ENCODE results near the gene CYP4F2. TPM values are rescaled to one million over a fixed set of nuclear protein-coding genes. Genes with fewer than 3 reads are reported as not detected.
"Not testable (repeated sequence)": the region's sequence is repeated elsewhere in the genome, so short reads cannot be mapped to it uniquely, and the experiment has no call there.

The CYP4F2 gene
- total and polyA plus RNA-seq, 9 of the 15 experiments (the other 6 are each of a cell fraction or from before 2014, with no cell fraction given) = 0.10 to 0.56 (median 0.32) TPM; not detected in 2

DNA sequence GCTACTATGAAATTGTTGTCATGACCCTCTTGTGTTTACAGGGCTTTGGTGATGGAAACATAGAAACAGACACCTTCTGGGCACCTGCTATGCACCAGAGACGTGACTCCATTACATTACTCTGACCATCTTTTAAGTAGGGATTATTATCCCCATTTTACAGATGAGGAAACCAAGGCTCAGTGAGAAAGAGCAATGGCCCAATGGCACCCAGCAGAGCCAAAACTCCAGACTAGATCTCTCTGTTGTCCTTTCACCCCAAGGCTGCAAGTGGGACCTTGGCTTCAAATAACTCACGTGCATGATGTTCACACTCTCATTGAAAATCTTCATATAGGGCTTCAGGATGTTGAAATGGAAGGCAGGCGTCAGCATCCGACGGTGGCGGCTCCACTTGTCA, 5.9 kb downstream of the CYP4F2 start:
- POLR2A ChIA-PET = no interaction called here
- peak; percentile 53 for TF ChIP-seq RBM25 (IDR thresholded peaks at IDR 0.05; ENCODE audit: low read depth, low read length, severe bottlenecking)
- no peak for TF ChIP-seq TOE1 (IDR thresholded peaks at IDR 0.05; ENCODE audit: borderline replicate concordance)
- no peak for TF ChIP-seq TOE1 (CRISPR knock-in tag; IDR thresholded peaks at IDR 0.05; ENCODE audit: borderline replicate concordance, low read depth)
- TF ChIP-seq MBD2 (IDR thresholded peaks at IDR 0.05; ENCODE audit: borderline replicate concordance, low read depth) = no peak

DNA sequence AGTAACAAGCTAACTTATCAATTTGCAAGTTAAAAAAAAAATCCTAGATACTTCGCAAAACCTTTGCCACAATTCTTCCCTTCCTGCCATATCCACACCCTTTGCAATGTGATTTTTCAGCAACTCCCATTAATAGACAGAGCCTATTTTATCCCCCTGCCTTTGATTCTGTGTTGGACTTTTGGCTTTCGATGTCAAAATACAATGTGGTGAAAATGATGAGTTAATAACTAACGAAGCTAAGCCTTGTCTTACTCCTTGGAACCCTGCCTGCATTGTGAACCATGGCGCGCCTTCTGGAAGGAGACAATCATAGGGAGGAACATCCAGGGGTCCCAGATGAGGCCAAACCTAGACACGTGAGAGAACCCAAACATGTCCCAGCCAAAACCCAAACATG, 6.4 kb downstream of the CYP4F2 start:
- Histone ChIP-seq H3K27ac (ENCODE audit: extremely low read depth, low read depth, low read length) (no peak overlapping the region), H3K4me2 (ENCODE audit: insufficient read depth, low read length) (no peak overlapping the region), H3K27me3 (ENCODE audit: control insufficient read depth in 2 of 2, insufficient read depth in 2 of 2, low read length in 2 of 2) (peaks cover 0 to 14% of the 10 kb centered on the region in 2 experiments; a peak in 2 of 5 replicates), H2AFZ (ENCODE audit: low read depth, low read length) (no peak overlapping the region), H4K20me1 (replicated peaks; ENCODE audit: control insufficient read depth, insufficient read depth, low read length) (no peaks in the 10 kb centered on the region), H3K4me3 (no peak overlapping the region), H3K9me1 (ENCODE audit: control insufficient read depth, insufficient read depth, low read length) (no peaks in the 10 kb centered on the region), H3K9ac (ENCODE audit: insufficient read depth in 1 of 2, low read depth in 2 of 2, low read length in 2 of 2) (no peak overlapping the region), H3K4me1 (replicated peaks in 1 of 2; ENCODE audit: control insufficient read depth in 2 of 2, insufficient read depth in 2 of 2, low read length in 2 of 2) (no peaks in the 10 kb centered on the region), H3K9me3 (replicated peaks; ENCODE audit: control insufficient read depth, insufficient read depth, low read depth, low read length) (no peaks in the 10 kb centered on the region), H3K79me2 (ENCODE audit: control insufficient read depth, insufficient read depth, low read length) (no peaks in the 10 kb centered on the region), H3K36me3 (ENCODE audit: control insufficient read depth, insufficient read depth, low read length) (no peaks in the 10 kb centered on the region)
- FAIRE-seq (no peak), ATAC-seq (no peak), DNase-seq (ENCODE audit: extremely low read depth in 1 of 4, low spot score in 3 of 4) (no peak)
- CTCF ChIA-PET (ENCODE audit: low intra/inter-chr PET ratio) = no interaction called here
- in situ Hi-C loops (cut with MboI) (no loop called here), intact Hi-C loops (cut with micrococcal nuclease) (no loop called here)
- TF ChIP-seq CTBP1 (IDR thresholded peaks at IDR 0.05; ENCODE audit: borderline replicate concordance) (no peak), POLR2G (IDR thresholded peaks at IDR 0.05; ENCODE audit: low read depth, low read length) (no peak), ZBTB17 (CRISPR knock-in tag; IDR thresholded peaks at IDR 0.05) (no peak)
- TF ChIP-seq, protein P1, sequence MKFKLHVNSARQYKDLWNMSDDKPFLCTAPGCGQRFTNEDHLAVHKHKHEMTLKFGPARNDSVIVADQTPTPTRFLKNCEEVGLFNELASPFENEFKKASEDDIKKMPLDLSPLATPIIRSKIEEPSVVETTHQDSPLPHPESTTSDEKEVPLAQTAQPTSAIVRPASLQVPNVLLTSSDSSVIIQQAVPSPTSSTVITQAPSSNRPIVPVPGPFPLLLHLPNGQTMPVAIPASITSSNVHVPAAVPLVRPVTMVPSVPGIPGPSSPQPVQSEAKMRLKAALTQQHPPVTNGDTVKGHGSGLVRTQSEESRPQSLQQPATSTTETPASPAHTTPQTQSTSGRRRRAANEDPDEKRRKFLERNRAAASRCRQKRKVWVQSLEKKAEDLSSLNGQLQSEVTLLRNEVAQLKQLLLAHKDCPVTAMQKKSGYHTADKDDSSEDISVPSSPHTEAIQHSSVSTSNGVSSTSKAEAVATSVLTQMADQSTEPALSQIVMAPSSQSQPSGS (CRISPR knock-in tag; IDR thresholded peaks at IDR 0.05) = no peak
- no TSS peak for BruUV-seq (replicated peaks)
- WGBS (ENCODE audit: insufficient coverage, low coverage, missing lambda C conversion rate) = 4% methylated on average over 6 of the region's 6 CpGs
- POLR2A ChIA-PET = no interaction called here

More for the DNA sequence above, 5.9 kb downstream of the CYP4F2 start:
- Histone ChIP-seq H2AFZ (ENCODE audit: low read depth, low read length) (no peak overlapping the region), H3K27ac (ENCODE audit: extremely low read depth, low read depth, low read length) (no peak overlapping the region), H3K9me1 (ENCODE audit: control insufficient read depth, insufficient read depth, low read length) (no peaks in the 10 kb centered on the region), H3K27me3 (ENCODE audit: control insufficient read depth in 2 of 2, insufficient read depth in 2 of 2, low read length in 2 of 2) (peaks cover 0 to 14% of the 10 kb centered on the region in 2 experiments; a peak in 2 of 5 replicates), H3K36me3 (ENCODE audit: control insufficient read depth, insufficient read depth, low read length) (no peaks in the 10 kb centered on the region), H3K9me3 (replicated peaks; ENCODE audit: control insufficient read depth, insufficient read depth, low read depth, low read length) (no peaks in the 10 kb centered on the region), H3K4me3 (no peak overlapping the region), H3K4me2 (ENCODE audit: insufficient read depth, low read length) (no peak overlapping the region), H4K20me1 (replicated peaks; ENCODE audit: control insufficient read depth, insufficient read depth, low read length) (no peaks in the 10 kb centered on the region), H3K9ac (ENCODE audit: insufficient read depth in 1 of 2, low read depth in 2 of 2, low read length in 2 of 2) (no peak overlapping the region), H3K4me1 (replicated peaks in 1 of 2; ENCODE audit: control insufficient read depth in 2 of 2, insufficient read depth in 2 of 2, low read length in 2 of 2) (no peaks in the 10 kb centered on the region), H3K79me2 (ENCODE audit: control insufficient read depth, insufficient read depth, low read length) (no peaks in the 10 kb centered on the region)
- no peak for ATAC-seq
- no peak for DNase-seq (ENCODE audit: extremely low read depth in 1 of 4, low spot score in 3 of 4)
- CTCF ChIA-PET (ENCODE audit: low intra/inter-chr PET ratio) = no interaction called here
- no peak for FAIRE-seq
- in situ Hi-C loops (cut with MboI) = no loop called here
- no TSS peak for BruUV-seq (replicated peaks)
- intact Hi-C loops (cut with micrococcal nuclease) = no loop called here
- WGBS (ENCODE audit: insufficient coverage, low coverage, missing lambda C conversion rate) = 0% methylated on average over 6 of the region's 6 CpGs

DNA sequence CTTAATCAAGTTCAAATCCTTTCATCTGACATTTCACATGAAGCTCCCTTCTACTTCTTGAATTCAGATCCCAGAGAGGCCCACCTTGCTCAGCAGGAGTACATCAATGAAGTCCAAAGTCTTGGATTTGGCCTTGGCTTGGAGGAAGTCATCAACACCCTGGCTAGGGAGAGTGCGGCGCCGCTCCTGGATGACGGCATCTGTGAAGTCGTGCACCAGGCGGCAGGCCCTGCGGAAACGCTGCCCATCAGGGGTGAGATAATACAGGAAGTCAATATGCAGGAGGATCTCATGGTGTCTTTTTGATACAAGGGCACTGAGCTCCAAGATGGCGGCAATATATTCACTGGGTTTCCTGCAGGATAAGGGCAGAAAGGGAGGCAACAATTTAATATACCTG, 8.5 kb downstream of the CYP4F2 start:
- H3K9me3 ChIP-seq (replicated peaks; ENCODE audit: control insufficient read depth, insufficient read depth, low read depth, low read length); H3K79me2 ChIP-seq (ENCODE audit: control insufficient read depth, insufficient read depth, low read length); H3K4me3 ChIP-seq; H3K9me1 ChIP-seq (ENCODE audit: control insufficient read depth, insufficient read depth, low read length); H3K4me2 ChIP-seq (ENCODE audit: insufficient read depth, low read length); H3K27ac ChIP-seq (ENCODE audit: extremely low read depth, low read depth, low read length); H2AFZ ChIP-seq (ENCODE audit: low read depth, low read length); FAIRE-seq; POLR2A ChIA-PET; ATAC-seq; H4K20me1 ChIP-seq (replicated peaks; ENCODE audit: control insufficient read depth, insufficient read depth, low read length); in situ Hi-C loops (cut with MboI); H3K4me1 ChIP-seq (replicated peaks in 1 of 2; ENCODE audit: control insufficient read depth in 2 of 2, insufficient read depth in 2 of 2, low read length in 2 of 2); H3K9ac ChIP-seq (ENCODE audit: insufficient read depth in 1 of 2, low read depth in 2 of 2, low read length in 2 of 2); intact Hi-C loops (cut with micrococcal nuclease); DNase-seq (ENCODE audit: extremely low read depth in 1 of 4, low spot score in 3 of 4); BruUV-seq (replicated peaks); CTCF ChIA-PET (ENCODE audit: low intra/inter-chr PET ratio); H3K36me3 ChIP-seq (ENCODE audit: control insufficient read depth, insufficient read depth, low read length): not testable (repeated sequence)
- peaks cover 0 to 14% of the 10 kb centered on the region in 2 experiments; a peak in 2 of 5 replicates for H3K27me3 ChIP-seq (ENCODE audit: control insufficient read depth in 2 of 2, insufficient read depth in 2 of 2, low read length in 2 of 2)
- 9% methylated on average over 4 of the region's 9 CpGs for WGBS (ENCODE audit: insufficient coverage, low coverage, missing lambda C conversion rate)

All from K562 (cell line).